K562 (cell line): ENCODE data around the gene DCST1. TPM values are rescaled to one million over a fixed set of nuclear protein-coding genes. Genes with fewer than 3 reads are reported as not detected.

ENCODE experiments used
- ARNT ChIP-seq, 2 experiments: fragments of 450-650 bp; IDR thresholded peaks; 2 replicates each; pipeline ENCODE4 v1.6.1; 2016; ENCODE audit warnings: mild to moderate bottlenecking in 1 of 2
- BRD9 ChIP-seq: fragments of 450-650 bp; IDR thresholded peaks from 2 replicates; pipeline ENCODE4 v1.6.1; 2018; ENCODE audit warnings: low read depth; ENCODE audit not compliant: partially characterized antibody
- ELF1 ChIP-seq: fragments of 200-800 bp; sonication (Bioruptor generic); IDR thresholded peaks from 2 replicates; pipeline ENCODE4 v1.6.1; 2016; ENCODE audit warnings: missing genetic modification characterization, missing compliant biosample characterization
- FOXP1 ChIP-seq: sonication (generic); formaldehyde crosslinking; IDR thresholded peaks from 2 replicates; pipeline ENCODE4 v1.8.0; 2022; ENCODE audit warnings: mild to moderate bottlenecking, missing genetic modification reagents
- GABPA ChIP-seq: fragments of 200-800 bp; sonication (Bioruptor generic); conservative IDR thresholded peaks from 2 replicates; pipeline ENCODE4 v1.6.1; 2016; ENCODE audit warnings: low read depth, missing genetic modification characterization, missing compliant biosample characterization
- HDGF ChIP-seq: fragments of 450-650 bp; IDR thresholded peaks from 2 replicates; pipeline ENCODE4 v1.6.1; 2016
- IRF9 ChIP-seq: fragments of 450-650 bp; IDR thresholded peaks from 2 replicates; pipeline ENCODE4 v1.6.1; 2016; ENCODE audit warnings: missing biosample characterization, missing genetic modification characterization
- KAT7 ChIP-seq: sonication (generic); formaldehyde crosslinking; IDR thresholded peaks from 2 replicates; pipeline ENCODE4 v1.8.0; 2022; ENCODE audit warnings: missing genetic modification reagents, mild to moderate bottlenecking, borderline replicate concordance
- KDM4B ChIP-seq, 2 experiments: fragments of 450-650 bp in 1 of 2; sonication (generic) in 1 of 2; IDR thresholded peaks; 2 replicates each; pipeline ENCODE4 v1.6.1; 2016 to 2017; ENCODE audit warnings: borderline replicate concordance in 2 of 2, antibody characterized with exemption in 1 of 2, low read depth in 1 of 2, mild to moderate bottlenecking in 1 of 2
- MBD2 ChIP-seq: sonication (generic); IDR thresholded peaks from 2 replicates; pipeline ENCODE4 v1.6.1; 2016; ENCODE audit warnings: low read depth, borderline replicate concordance
- NFE2L1 ChIP-seq: fragments of 450-650 bp; IDR thresholded peaks from 2 replicates; pipeline ENCODE4 v1.6.1; 2016; ENCODE audit warnings: missing genetic modification characterization, low read depth, mild to moderate bottlenecking, missing compliant biosample characterization, moderate library complexity, borderline replicate concordance
- NR3C1 ChIP-seq: sonication (generic); formaldehyde crosslinking; IDR thresholded peaks from 2 replicates; pipeline ENCODE4 v1.8.1; 2022; ENCODE audit warnings: missing genetic modification reagents
- POLR2A ChIP-seq: fragments of 450-650 bp; conservative IDR thresholded peaks from 2 replicates; pipeline ENCODE4 v1.6.1; 2016
- POLR2G ChIP-seq: fragments of 200-400 bp; formaldehyde crosslinking; IDR thresholded peaks from 2 replicates; pipeline ENCODE4 v1.6.1; 2017; ENCODE audit warnings: low read depth, mild to moderate bottlenecking, antibody characterized with exemption, low read length, moderate library complexity
- SAFB ChIP-seq: fragments of 200-400 bp; formaldehyde crosslinking; IDR thresholded peaks from 2 replicates; pipeline ENCODE4 v1.6.1; 2017; ENCODE audit warnings: low read depth, low read length, borderline replicate concordance
- SIN3A ChIP-seq, 2 experiments: fragments of 150-350 bp in 1 of 2; IDR thresholded peaks; 2 replicates each; pipeline ENCODE4 v1.6.1; 2011 to 2016; ENCODE audit warnings: borderline replicate concordance in 2 of 2, low read depth in 2 of 2, low read length in 2 of 2, mild to moderate bottlenecking in 2 of 2, moderate library complexity in 2 of 2; ENCODE audit not compliant: control insufficient read depth in 1 of 2
- SMARCA4 ChIP-seq: fragments of 450-650 bp; IDR thresholded peaks from 2 replicates; pipeline ENCODE4 v1.6.1; 2016
- SRSF7 ChIP-seq: fragments of 200-400 bp; formaldehyde crosslinking; optimal IDR thresholded peaks from 2 replicates; pipeline ENCODE3; 2017; ENCODE audit warnings: mild to moderate bottlenecking, low read depth, low read length
- ZBED1 ChIP-seq: IDR thresholded peaks from 2 replicates; pipeline ENCODE4 v1.6.1; 2014
- ZBTB2 ChIP-seq: fragments of 450-650 bp; IDR thresholded peaks from 2 replicates; pipeline ENCODE4 v1.6.1; 2016; ENCODE audit warnings: antibody characterized with exemption
- ZBTB7A ChIP-seq: IDR thresholded peaks from 2 replicates; pipeline ENCODE4 v1.6.1; 2011; ENCODE audit warnings: low read depth, mild to moderate bottlenecking, low read length, moderate library complexity, borderline replicate concordance; ENCODE audit not compliant: control insufficient read depth
- ZFX ChIP-seq: sonication (generic); formaldehyde crosslinking; IDR thresholded peaks from 2 replicates; pipeline ENCODE4 v1.8.0; 2022; ENCODE audit warnings: mild to moderate bottlenecking, missing genetic modification reagents, moderate library complexity
- ZNF274 ChIP-seq: IDR thresholded peaks from 2 replicates; pipeline ENCODE4 v1.6.1; 2011; ENCODE audit warnings: low read depth, mild to moderate bottlenecking, low read length, moderate library complexity, borderline replicate concordance
- ZNF311 ChIP-seq: fragments of 250-450 bp; sonication (Bioruptor Pico); IDR thresholded peaks from 2 replicates; pipeline ENCODE4 v1.4.0; 2020; ENCODE audit warnings: mild to moderate bottlenecking, moderate library complexity
- ZNF740 ChIP-seq, 3 experiments: fragments of 200-800 bp in 1 of 3; sonication (Bioruptor generic) in 1 of 3; sonication (generic) in 1 of 3; formaldehyde crosslinking in 1 of 3; IDR thresholded peaks; 2 replicates each; pipeline versions ENCODE4 v1.6.1 to v1.8.0; 2016 to 2022; ENCODE audit warnings: mild to moderate bottlenecking in 2 of 3, missing compliant biosample characterization in 2 of 3, missing genetic modification characterization in 2 of 3, missing genetic modification reagents in 1 of 3
- ZSCAN29 ChIP-seq: fragments of 450-650 bp; IDR thresholded peaks from 2 replicates; pipeline ENCODE4 v1.6.1; 2017
- polyA plus RNA-seq, 8 experiments: library from polyadenylated mRNA; depleted of rRNA in 4 of 8; stranded (reverse) in 5 of 8; unstranded in 3 of 8; fragments of >200 nt; fragmentation: Nextera tagmentation in 2 of 8; fragmentation: Illumina TruSeq in 1 of 8; extraction: Ambion mirVana in 2 of 8; extraction: Trizol in 1 of 8; gene quantifications; 2 replicates each; pipeline versions ENCODE4 v1.2.1 to v1.2.3, GENCODE V29; 2011 to 2014; ENCODE audit warnings: inconsistent platforms in 1 of 8, missing spikeins in 1 of 8
- total RNA-seq, 7 experiments: library from RNA; depleted of rRNA in 6 of 7; stranded (reverse); fragments of >200 nt in 6 of 7; fragmentation: Illumina TruSeq in 2 of 7; extraction: Trizol in 2 of 7; gene quantifications; 2 replicates each; pipeline versions ENCODE4 v1.2.1 to v1.2.3, GENCODE V29; 2011 to 2021; ENCODE audit warnings: low replicate concordance in 1 of 7

DCST1 gene
- total and polyA plus RNA-seq, 9 of the 15 experiments (the other 6 are each of a cell fraction or from before 2014, with no cell fraction given): not detected

GRCh38 chr1:155002464-155003226 is 31.0 kb upstream of the DCST1 start, which contains the start of gene ZBTB7B (continued):
- no peak; the same call in 1 of the 2 replicates for TF ChIP-seq ZNF740 (CRISPR knock-in tag; IDR thresholded peaks at IDR 0.05)
- TF ChIP-seq ZNF740 (tag; IDR thresholded peaks at IDR 0.05): peak in 1 of 2 experiments; percentile 85; a peak in 2 of 4 replicates
- TF ChIP-seq HDGF: 0 out of 2 replicates have a peak, but pooled peaks have one; percentile 22
- TF ChIP-seq ZBED1: no peak
- no peak for TF ChIP-seq SAFB
- 0 out of 2 replicates have a peak, but pooled peaks have one; percentile 19 for TF ChIP-seq ZBTB2
- TF ChIP-seq POLR2A: peak; percentile 10; the same call in 1 of the 2 replicates
- peak; percentile 30; the same call in 1 of the 2 replicates for TF ChIP-seq GABPA (tag)
- no peak for TF ChIP-seq NR3C1 (CRISPR knock-in tag)
- no peak for TF ChIP-seq IRF9 (tag)
- peak; percentile 22 for TF ChIP-seq BRD9
- no peak for TF ChIP-seq ZSCAN29
- 0 out of 2 replicates have a peak, but pooled peaks have one; percentile 17 for TF ChIP-seq MBD2
- 0 out of 2 replicates have a peak, but pooled peaks have one; percentile 6 for TF ChIP-seq KAT7 (CRISPR knock-in tag)
- peak; percentile 70 for TF ChIP-seq ELF1 (tag)
- 0 out of 2 replicates have a peak, but pooled peaks have one; percentile 12 for TF ChIP-seq FOXP1 (CRISPR knock-in tag)
- no peak for TF ChIP-seq SMARCA4
- no peak for TF ChIP-seq ZNF311
- no peak for TF ChIP-seq ZNF274
- TF ChIP-seq ARNT (IDR thresholded peaks at IDR 0.05): no peak
- peak in 1 of 2 experiments; percentile 50; a peak in 1 of 4 replicates for TF ChIP-seq KDM4B (IDR thresholded peaks at IDR 0.05; ENCODE audit: borderline replicate concordance in 2 of 2, low read depth in 1 of 2)
- TF ChIP-seq POLR2G: peak; percentile 52; the same call in 1 of the 2 replicates
- TF ChIP-seq NFE2L1 (tag): no peak
- peak; percentile 62 for TF ChIP-seq ZFX (CRISPR knock-in tag)
- peak; percentile 84 for TF ChIP-seq ZBTB7A
- no peak for TF ChIP-seq SRSF7
- peak; percentile 27 to 29; a peak in 1 of 4 replicates for TF ChIP-seq SIN3A (IDR thresholded peaks at IDR 0.05; ENCODE audit: borderline replicate concordance in 2 of 2, control insufficient read depth in 1 of 2, low read depth in 2 of 2, low read length in 2 of 2)
